Measurements from ENCODE around the gene SRSF1.

GRCh38 chr17:58002154-58002948, 4.7 kb downstream of the SRSF1 start:
- no peak for TF ChIP-seq CTCF (IDR thresholded peaks at IDR 0.05; ENCODE audit: poor library complexity)
- no peak for TF ChIP-seq EZH2 (IDR thresholded peaks at IDR 0.05; ENCODE audit: borderline replicate concordance)
- no peak for TF ChIP-seq EZH2phosphoT487 (IDR thresholded peaks at IDR 0.05; ENCODE audit: low read depth, severe bottlenecking, unreplicated experiment)
